Chondrocyte (in vitro differentiated cells): Measurements from ENCODE around the gene PIN4. TPM values are rescaled to one million over a fixed set of nuclear protein-coding genes. Genes with fewer than 3 reads are reported as not detected.

Source experiments
- DNase-seq: peaks from one replicate; pipeline ENCODE4 v3.0.0; 2021; ENCODE audit warnings: mixed read lengths, low spot score
- H3K27ac Mint-ChIP-seq: one replicate; pipeline ENCODE4 v1.8.0; 2021; ENCODE audit warnings: mild to moderate bottlenecking, moderate library complexity, mixed read lengths; ENCODE audit not compliant: unreplicated experiment
- H3K27me3 Mint-ChIP-seq: 2 replicates; pipeline ENCODE4 v1.8.0; 2021; ENCODE audit warnings: low read depth, mixed read lengths
- H3K36me3 Mint-ChIP-seq: 2 replicates; pipeline ENCODE4 v1.8.0; 2021; ENCODE audit warnings: low read depth, mixed read lengths
- H3K4me1 Mint-ChIP-seq: 2 replicates; pipeline ENCODE4 v1.8.0; 2021; ENCODE audit warnings: low read depth, mild to moderate bottlenecking, mixed read lengths
- H3K4me3 Mint-ChIP-seq: one replicate; pipeline ENCODE4 v1.8.0; 2021; ENCODE audit warnings: mild to moderate bottlenecking, moderate library complexity, mixed read lengths; ENCODE audit not compliant: unreplicated experiment
- H3K9me3 Mint-ChIP-seq: 2 replicates; pipeline ENCODE4 v1.8.0; 2021; ENCODE audit warnings: low read depth, mixed read lengths
- long read RNA-seq: library from polyadenylated mRNA; stranded (forward); transcript quantifications from one replicate; pipeline ENCODE4 v2.0.0, GENCODE V29; 2021
- total RNA-seq: library from RNA; stranded (reverse); gene quantifications from 3 replicates; pipeline ENCODE4 v1.2.1, GENCODE V29; 2021
- TF ChIP-seq, protein P1 (sequence below): fragments of 200-600 bp; sonication (generic); IDR thresholded peaks from 2 replicates; pipeline ENCODE4 v1.5.0; 2021; ENCODE audit warnings: antibody characterized with exemption, mild to moderate bottlenecking, moderate library complexity

PIN4 gene
- total RNA-seq = 8.7 to 13.4 TPM (median 9.5 TPM) in 3 replicates
- long read RNA-seq, transcript PIN4-203 (4 exons, 1,321 nt) = major isoform, 34 of 37 reads
- long read RNA-seq, partial matches to known transcripts = 0 of 37 reads
- long read RNA-seq, other reads (novel, unspliced or antisense) = 2 of 37 reads

GRCh38 chrX:72181178-72182125, at the start of gene PIN4:
TSS of gene PIN4 (plus strand) at chrX:72181757. CDS start at chrX:72181786, 29 bp downstream.
- H3K36me3 Mint-ChIP-seq = no peaks in the 10 kb centered on the region
- TF ChIP-seq, protein P1, sequence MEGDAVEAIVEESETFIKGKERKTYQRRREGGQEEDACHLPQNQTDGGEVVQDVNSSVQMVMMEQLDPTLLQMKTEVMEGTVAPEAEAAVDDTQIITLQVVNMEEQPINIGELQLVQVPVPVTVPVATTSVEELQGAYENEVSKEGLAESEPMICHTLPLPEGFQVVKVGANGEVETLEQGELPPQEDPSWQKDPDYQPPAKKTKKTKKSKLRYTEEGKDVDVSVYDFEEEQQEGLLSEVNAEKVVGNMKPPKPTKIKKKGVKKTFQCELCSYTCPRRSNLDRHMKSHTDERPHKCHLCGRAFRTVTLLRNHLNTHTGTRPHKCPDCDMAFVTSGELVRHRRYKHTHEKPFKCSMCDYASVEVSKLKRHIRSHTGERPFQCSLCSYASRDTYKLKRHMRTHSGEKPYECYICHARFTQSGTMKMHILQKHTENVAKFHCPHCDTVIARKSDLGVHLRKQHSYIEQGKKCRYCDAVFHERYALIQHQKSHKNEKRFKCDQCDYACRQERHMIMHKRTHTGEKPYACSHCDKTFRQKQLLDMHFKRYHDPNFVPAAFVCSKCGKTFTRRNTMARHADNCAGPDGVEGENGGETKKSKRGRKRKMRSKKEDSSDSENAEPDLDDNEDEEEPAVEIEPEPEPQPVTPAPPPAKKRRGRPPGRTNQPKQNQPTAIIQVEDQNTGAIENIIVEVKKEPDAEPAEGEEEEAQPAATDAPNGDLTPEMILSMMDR = no peak

DNA sequence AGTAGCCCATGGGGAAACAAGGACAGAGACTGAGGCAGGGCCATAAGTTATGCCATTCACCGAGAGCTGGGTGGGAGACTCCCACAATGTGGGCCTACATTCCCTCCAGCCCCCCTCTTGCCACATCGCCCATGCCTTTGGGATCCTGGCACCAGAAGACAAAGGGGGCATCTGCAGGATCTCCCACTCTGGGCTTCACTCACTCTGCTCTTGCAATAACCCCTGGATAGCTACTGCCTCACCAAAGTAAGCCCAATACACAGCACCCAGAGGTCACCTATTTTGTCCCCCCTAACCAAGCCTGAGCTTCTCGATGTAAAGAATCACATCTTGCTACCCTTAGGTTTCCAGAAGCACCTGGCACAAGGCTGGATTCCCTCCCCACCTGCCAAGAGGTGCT, 49.1 kb upstream of the PIN4 start:
- peaks cover 3% of the 10 kb centered on the region for H3K4me1 Mint-ChIP-seq
- no peaks in the 10 kb centered on the region for H3K36me3 Mint-ChIP-seq
- DNase-seq = no peak
- TF ChIP-seq, protein P1 = no peak
- no peak overlapping the region for H3K27ac Mint-ChIP-seq
- peak overlapping the region; percentile 78 for H3K4me3 Mint-ChIP-seq
- H3K27me3 Mint-ChIP-seq = no peaks in the 10 kb centered on the region
- no peaks in the 10 kb centered on the region for H3K9me3 Mint-ChIP-seq

More at GRCh38 chrX:72181178-72182125, at the start of gene PIN4:
- H3K27ac Mint-ChIP-seq = no peak within 1 kb of the TSS
- H3K4me3 Mint-ChIP-seq = no peak within 1 kb of the TSS
- H3K27me3 Mint-ChIP-seq = no peaks in the 10 kb centered on the region
- peak; percentile 94 for DNase-seq
- H3K4me1 Mint-ChIP-seq = no peaks in the 10 kb centered on the region
- no peaks in the 10 kb centered on the region for H3K9me3 Mint-ChIP-seq

DNA sequence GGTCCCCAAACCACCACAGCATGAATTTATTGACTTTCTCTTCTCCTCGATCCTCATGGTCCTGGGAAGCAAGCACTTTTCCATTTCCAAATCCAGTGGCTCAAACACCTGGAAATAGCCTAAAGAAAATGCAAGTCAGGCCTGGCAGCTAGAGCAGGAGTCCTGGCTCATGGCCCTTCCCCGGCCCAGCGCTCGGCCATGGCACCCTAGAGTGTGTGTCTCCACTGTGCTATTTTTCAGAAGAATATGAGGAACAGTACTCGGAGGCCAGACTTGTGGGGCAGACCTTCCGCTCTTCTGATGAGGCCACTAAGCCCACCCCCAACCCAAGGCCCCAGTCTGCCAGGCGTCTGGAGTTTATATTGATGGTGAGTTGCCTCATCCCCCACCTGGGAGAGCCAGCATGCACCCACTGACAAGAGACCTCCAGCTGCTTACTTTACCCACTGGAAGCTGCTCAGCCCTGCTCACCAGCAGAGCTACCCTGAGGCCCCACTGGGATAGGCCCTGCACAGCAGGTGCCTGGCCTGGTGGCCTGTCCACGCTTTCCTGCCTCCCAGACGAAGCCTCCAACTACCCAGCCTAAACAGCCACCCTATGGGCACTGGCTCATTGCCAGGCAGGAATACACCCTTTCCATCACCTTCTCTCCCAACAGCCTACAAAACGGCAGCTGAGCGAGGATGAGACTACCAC, 47.6 kb upstream of the PIN4 start:
- no peak for DNase-seq
- TF ChIP-seq, protein P1 = no peak
- no peaks in the 10 kb centered on the region for H3K9me3 Mint-ChIP-seq
- no peak overlapping the region for H3K27ac Mint-ChIP-seq
- no peak overlapping the region for H3K4me3 Mint-ChIP-seq
- H3K4me1 Mint-ChIP-seq = peaks cover 3% of the 10 kb centered on the region
- no peaks in the 10 kb centered on the region for H3K36me3 Mint-ChIP-seq
- no peaks in the 10 kb centered on the region for H3K27me3 Mint-ChIP-seq

DNA sequence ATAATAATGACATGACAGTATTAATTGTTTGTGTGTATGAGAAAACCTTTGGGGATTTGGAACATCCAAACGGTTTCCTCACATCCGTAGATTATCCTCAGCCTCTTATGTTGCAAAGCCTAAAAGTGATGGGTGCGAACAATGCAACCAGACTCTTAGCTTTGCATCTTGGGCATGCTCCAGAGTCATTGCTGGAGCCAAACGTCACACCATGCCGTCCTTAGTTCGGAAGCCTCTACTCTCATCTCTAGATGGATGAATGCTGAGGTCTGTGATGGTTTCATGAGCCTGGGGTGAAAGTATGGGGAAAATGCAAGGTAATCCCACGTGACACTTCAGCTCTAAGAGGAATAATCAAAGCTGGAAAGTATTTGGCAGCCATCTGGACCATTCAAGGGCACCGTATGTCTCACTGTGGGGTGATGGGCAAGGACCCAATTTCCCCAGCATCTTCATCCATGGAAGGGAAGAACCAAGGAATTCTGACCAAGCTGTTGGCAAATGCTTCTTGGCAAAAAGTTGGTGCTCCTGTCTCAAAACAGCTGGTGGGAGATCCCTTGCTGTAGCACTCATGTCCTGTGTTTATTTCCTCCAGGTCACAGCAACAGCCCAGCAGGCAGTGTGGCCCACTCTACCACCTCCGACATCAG, 43.6 kb upstream of the PIN4 start:
- H3K9me3 Mint-ChIP-seq = no peaks in the 10 kb centered on the region
- H3K27me3 Mint-ChIP-seq = no peaks in the 10 kb centered on the region
- H3K27ac Mint-ChIP-seq = no peak overlapping the region
- no peak overlapping the region for H3K4me3 Mint-ChIP-seq
- no peak for DNase-seq
- peaks cover 2% of the 10 kb centered on the region for H3K36me3 Mint-ChIP-seq
- TF ChIP-seq, protein P1 = no peak
- H3K4me1 Mint-ChIP-seq = no peaks in the 10 kb centered on the region

DNA sequence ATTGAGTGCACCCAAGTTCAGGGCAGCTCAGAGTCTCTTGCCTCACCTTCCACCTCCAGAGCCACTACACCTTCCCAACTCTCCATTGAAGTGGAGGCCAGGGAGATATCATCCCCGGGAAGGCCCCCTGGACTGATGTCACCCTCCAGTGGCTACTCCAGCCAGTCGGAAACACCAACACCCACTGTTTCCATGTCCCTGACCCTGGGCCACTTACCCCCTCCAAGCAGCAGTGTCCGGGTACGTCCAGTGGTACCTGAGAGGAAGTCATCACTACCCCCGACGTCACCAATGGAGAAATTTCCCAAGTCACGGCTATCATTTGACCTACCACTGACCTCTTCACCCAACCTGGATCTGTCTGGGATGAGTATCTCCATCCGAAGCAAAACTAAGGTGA, 42.0 kb upstream of the PIN4 start:
- H3K36me3 Mint-ChIP-seq = peaks cover 2% of the 10 kb centered on the region
- no peak overlapping the region for H3K4me3 Mint-ChIP-seq
- no peaks in the 10 kb centered on the region for H3K4me1 Mint-ChIP-seq

More for the DNA sequence above, 42.0 kb upstream of the PIN4 start:
- DNase-seq = no peak
- H3K27me3 Mint-ChIP-seq = no peaks in the 10 kb centered on the region
- TF ChIP-seq, protein P1 = no peak
- no peaks in the 10 kb centered on the region for H3K9me3 Mint-ChIP-seq
- H3K27ac Mint-ChIP-seq = no peak overlapping the region
